NOMO-1 treated with DMSO at 0.1 percent for 48 hours (cell line): Measurements from ENCODE around the gene ANXA2.

ENCODE experiments used
- DNase-seq: peaks from one replicate; lab custom pipeline; 2025; ENCODE audit not compliant: unreplicated experiment; lab: John Stamatoyannopoulos, UW

Gene ANXA2

DNA sequence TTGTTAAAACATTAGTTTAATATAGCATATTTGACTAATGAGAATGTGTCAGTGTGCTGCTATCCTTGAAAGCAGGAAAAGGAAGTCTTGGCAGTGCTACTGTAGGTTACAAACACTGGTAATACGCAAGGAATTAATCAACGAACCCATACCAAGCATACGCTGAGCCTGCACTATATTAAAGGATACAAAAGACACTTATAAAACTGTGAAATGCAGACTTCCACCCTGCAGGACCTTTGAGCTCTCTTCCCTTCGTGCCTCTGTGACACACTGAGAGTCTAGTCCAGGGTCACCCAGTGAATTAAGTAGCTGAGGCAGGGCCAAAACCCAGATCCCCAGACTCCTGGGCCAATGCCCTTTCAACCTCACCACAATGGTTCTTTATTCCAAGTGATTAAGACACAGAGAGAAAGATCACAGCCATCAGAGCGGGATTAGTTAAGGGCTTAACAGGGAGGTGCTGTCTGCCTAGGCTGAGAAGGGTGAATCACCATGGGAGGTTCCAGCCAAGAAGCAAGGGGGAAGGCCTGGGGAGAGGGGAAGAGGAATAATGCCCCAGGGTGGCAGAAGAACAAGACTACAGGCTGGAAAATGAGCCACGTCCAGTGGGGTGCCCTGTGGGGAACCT lies 6.8 kb downstream of the ANXA2 start:
- DNase-seq = peak; percentile 13

GRCh38 chr15:60390231-60390630 lies 7.6 kb downstream of the ANXA2 start:
- DNase-seq = no peak

- no peak for DNase-seq
These were observed 8.3 kb downstream of the ANXA2 start for GRCh38 chr15:60389261-60390077.

DNA sequence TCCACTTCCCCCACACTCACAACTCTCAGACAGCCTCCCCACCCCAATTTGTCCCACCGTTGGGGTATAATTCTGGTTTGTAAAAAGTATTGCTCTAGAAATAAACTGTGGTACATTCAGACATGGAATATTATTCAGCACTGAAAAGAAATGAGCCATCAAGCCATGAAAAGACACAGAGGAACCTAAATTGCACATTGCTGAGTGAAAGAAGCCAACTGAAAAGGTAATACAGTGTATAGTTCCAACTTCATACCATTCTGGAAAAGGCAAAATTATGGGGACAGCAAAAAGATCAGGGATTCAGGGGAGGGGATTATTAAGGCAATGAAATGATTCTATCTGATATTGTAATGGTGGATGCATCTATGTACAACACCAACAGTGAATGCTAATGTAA lies 10.5 kb downstream of the ANXA2 start:
- DNase-seq = no peak

DNA sequence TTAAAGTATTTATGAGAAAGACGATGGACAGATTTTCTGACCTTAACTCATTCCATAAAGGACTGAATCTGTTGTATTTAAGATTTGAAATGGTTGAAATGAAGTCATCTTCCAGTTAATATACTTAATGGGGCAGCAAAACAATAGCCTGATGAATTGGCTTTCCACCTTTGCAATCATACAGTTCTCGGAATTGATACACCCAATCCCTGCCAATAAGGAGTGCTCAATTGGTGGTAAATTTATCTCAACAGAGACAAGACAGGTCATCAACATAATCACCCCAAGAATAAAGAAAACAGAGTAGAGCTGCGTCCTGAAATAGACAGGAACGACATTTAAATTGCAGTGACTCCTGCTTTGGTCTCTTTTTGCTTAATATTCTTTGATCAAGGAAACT lies 11.2 kb downstream of the ANXA2 start:
- DNase-seq = no peak

GRCh38 chr15:60385620-60386552 lies 11.9 kb downstream of the ANXA2 start:
- no peak for DNase-seq

GRCh38 chr15:60384526-60385126 lies 13.2 kb downstream of the ANXA2 start:
- DNase-seq = no peak

GRCh38 chr15:60384053-60384452 lies 13.7 kb downstream of the ANXA2 start:
- DNase-seq = no peak

GRCh38 chr15:60382773-60383674 lies 14.8 kb downstream of the ANXA2 start:
- DNase-seq = no peak

- no peak for DNase-seq
These were observed 16.5 kb downstream of the ANXA2 start for GRCh38 chr15:60381148-60381788.

DNA sequence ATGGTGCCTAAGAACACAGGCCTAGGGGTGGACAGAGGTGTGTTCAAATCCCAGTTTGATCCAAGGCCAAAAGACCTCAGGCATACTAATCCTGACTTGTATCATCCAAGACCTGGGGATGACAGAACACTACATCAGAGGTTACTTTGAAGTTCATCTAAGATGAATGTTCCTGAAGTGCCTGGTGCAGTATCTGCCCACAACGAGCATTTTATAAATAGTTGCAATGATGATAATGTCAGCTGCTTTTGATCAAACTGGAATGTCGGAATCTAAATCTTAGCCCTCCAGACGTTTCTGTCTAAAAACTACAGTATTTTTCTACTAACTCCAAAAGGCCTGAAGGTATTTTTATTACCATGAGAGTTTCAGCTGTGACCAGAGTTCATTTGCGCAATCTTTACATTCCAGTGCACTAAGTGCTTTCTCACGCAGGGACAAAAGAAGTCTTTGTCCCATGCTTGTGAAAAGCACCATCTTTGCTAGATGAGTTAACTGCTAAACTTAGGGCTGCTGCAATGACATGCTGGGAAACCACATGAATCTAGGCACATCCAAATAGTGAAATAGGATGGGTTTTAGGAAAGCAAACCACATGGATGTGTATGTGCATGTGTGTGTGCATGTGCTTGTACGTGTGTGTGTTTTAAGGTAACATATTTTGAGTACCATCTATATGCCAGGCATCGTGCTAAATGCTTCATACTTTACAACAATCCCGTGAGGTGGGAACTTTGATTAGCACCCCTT lies 18.1 kb downstream of the ANXA2 start:
- DNase-seq = no peak

- no peak for DNase-seq
These were observed 18.6 kb downstream of the ANXA2 start for GRCh38 chr15:60379185-60379524.

GRCh38 chr15:60376677-60377095 lies 21.1 kb downstream of the ANXA2 start:
- no peak for DNase-seq

DNA sequence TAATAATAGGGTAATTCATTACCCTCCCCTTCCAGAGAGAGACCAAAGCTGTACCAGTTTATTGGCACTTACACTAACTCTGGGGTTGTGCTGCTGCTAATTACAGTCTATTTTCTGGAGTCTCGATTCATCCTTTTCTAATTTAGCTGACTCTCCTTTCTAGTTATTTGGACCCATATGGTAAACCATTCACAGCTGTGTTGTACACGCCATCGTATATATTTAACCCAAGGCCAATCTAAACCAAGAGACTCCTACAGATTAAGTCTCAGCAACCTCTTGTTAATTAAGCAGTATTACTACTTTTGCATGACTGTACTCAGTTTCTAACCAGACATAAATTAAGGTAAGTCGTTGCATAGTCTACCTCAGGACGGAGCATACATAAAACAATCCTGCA lies 22.5 kb downstream of the ANXA2 start:
- no peak for DNase-seq

GRCh38 chr15:60374628-60375081 lies 23.1 kb downstream of the ANXA2 start:
- no peak for DNase-seq

DNA sequence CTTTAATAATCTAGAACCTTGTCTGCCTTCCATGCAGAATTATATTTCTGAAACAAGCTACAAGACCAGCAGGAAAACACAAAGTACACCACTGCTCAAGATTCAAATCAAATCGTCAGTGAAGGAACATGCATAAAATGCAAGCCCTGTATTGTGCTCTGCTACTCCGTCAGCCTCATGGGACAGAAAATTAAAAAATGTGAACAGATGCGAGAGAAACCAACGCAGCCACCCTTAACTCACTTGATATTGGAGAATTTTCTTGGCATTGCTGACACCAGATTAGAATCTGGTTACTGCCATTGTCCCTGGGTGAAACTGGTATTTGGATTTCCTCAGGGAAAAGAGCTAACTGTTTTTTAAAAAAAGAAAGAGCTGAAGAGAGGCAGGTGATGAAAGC lies 23.6 kb downstream of the ANXA2 start:
- DNase-seq = no peak

DNA sequence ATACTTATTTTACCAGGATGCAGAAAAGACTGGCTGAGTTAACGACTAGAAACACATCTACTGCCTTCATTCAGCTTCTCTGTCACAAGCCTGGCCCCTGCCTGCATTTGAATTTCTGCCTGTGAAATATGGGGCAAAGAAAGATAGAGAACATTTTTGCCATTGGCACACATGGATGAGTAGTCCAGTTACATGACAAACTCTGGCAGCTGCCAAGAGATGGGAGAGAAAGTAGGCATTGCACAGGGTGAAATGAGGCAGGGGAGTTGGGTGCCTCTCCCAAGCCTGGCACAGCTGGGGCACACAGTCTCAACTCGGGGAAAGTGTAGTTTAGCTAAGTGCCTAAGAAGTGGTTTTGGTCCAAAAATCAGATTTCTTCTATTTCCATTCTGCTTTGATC lies 24.0 kb downstream of the ANXA2 start:
- DNase-seq = no peak

DNA sequence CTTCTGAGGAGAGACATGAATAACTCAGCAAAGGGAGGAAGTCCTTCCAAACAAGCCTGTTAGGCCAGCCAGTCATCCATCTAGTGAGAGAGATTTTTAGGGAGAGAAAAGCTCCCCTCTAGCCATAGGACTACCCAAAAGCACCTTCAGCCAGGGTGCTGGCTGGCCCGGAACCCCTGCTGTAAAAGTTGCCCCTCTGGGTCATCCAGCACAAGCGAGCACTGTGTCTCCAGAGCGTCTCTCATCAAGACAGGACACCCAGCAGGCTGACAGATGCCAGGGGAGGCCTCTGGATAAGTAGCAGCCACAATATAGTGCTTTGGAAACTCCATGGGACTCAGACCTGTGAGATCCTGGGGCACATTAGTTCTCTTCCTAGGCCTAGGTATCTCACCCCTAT lies 24.5 kb downstream of the ANXA2 start:
- no peak for DNase-seq

GRCh38 chr15:60372756-60373155 lies 25.0 kb downstream of the ANXA2 start:
- no peak for DNase-seq
